HG03097 (cell line): ENCODE data around the gene TTLL3.

ENCODE experiments used
- ATAC-seq: cut with Tn5 transposase; IDR thresholded peaks from one replicate; pipeline ENCODE4 v1.9.1; 2021; ENCODE audit not compliant: unreplicated experiment, low FRiP score

The TTLL3 gene

GRCh38 chr3:9781551-9781950 lies 28.5 kb upstream of the TTLL3 start:
- ATAC-seq, result no peak

DNA sequence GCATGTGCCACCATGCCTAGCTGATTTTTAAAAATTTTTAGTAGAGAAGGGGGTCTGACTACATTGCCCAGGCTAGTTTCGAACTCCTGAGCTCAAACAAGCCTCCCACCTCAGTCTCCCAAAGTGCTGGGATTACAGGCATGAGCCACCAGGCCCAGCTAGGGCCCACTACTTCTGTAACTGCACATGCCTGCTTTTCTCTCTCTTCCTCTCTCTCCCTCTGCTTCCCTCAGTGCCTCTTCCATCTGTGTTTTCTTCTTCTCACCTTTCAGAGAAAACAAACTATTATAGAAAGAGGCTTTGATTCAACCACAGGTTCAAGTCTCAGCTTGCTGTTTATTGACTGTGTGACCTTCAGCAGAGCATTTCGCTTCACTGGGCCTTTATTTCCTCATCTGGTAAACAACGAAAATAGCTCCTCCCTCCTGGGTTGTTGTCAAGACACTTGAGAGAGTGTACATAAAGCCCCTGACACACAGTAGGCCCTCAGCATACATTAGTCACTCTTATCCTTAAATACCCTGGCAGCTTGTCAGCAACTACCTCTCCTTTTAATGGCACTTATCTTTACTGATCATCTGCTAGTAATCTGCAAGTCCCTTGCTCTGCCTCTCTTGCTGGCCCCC lies 28.0 kb upstream of the TTLL3 start:
- no peak for ATAC-seq

DNA sequence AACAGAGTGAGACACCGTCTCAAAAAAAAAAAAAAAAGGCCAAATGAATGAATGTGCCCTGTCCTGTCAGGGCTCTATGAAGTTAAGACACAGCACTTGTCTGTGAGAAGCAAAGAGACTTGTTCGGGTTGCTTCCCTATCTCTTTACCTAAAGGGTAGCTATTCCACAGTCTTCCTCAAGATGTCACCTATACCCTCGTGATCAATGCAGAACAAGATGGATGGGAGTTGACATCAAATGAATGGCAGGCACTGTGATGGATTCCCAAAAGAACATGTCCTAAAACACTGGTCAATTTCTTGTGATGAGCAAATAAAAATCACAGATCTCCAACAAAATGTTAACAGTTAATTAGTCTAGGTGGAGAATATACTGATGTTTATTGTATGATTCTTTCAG lies 27.3 kb upstream of the TTLL3 start:
- ATAC-seq, result no peak

GRCh38 chr3:9783954-9784353 lies 26.1 kb upstream of the TTLL3 start:
- no peak for ATAC-seq

- ATAC-seq, result no peak
Measured at GRCh38 chr3:9784965-9785364, 25.1 kb upstream of the TTLL3 start.

- no peak for ATAC-seq
Measured at GRCh38 chr3:9785602-9786001, 24.5 kb upstream of the TTLL3 start.

- no peak for ATAC-seq
Measured at GRCh38 chr3:9786209-9786739, 23.8 kb upstream of the TTLL3 start.

DNA sequence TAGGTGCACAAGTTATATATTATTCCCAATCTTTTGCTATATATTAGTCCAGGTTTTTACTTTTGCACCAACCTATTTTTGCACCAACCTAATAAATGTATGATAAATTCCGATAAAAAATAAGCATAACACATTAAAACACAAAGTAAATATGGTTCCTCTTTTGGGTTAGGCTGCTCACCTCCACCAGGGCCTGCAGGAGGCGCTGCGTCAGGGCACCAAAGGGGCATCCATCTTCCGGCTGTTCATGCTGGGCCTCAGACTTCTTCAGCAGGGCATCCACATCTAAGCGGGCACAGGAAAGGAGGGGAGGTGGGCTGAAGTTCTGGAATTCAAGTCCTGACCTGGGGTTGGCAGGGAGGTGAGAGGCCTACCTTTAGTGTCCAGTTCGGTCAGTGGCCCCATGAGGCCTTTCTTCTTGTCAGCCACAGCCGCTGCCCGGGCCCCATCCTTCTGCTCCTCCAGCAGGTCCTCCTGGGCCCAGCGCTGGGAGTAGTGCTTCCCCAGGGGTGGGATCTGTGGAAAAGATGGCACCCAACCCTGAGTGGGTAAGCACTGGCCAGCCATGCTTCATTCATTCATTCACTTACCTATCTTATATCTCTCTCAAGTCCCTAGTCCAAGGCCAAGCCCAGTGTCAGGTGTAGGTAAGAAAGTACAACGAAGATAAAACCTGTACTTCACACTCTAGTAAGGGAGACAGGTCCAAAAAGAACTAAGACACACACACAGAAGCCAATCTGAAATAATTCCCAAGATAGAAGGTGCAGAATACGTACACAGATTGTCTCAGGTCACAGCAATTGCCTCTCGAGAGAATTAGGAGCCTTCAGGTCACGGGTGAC lies 23.0 kb upstream of the TTLL3 start:
- ATAC-seq, result no peak

DNA sequence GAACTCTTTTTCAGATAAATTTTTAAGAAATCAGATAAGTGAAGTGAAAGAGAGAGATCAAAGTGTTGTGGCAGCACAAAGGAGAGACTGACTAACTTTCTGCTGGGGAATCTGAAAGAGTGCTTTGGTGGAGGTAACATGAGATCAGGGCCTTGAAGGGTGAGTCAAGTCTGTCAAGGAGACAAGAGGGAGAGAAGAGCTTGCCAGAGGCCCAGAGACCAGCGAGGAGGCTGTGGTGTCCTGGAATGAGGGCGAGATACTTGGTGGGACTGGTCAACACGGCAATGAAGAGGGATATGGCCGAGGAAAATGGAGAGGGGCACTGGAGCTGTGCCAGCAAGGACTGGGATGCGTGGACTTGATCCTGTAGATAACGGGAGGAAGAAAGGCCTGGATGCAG lies 22.3 kb upstream of the TTLL3 start:
- no peak for ATAC-seq

DNA sequence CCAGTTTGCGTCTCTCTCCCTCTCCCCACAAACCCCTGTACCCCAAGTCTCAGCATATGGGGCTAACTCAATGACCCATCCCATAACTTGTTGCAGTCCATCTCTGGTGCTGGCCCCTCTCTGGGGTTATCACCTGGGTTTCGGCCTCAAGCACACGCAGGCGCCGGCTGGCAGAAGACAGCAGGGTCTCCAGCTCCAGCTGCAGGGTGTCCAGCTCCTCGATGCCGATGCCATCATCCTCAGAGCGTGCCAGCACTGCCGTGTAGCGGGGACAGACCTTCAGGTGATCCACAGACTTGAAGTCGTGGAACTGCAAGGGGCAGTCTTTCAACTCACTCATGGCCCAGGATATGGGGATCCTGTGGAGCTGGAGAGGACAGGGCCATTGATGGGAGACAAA lies 18.9 kb upstream of the TTLL3 start:
- no peak for ATAC-seq

- no peak for ATAC-seq
Measured at GRCh38 chr3:9791790-9792404, 18.2 kb upstream of the TTLL3 start.

DNA sequence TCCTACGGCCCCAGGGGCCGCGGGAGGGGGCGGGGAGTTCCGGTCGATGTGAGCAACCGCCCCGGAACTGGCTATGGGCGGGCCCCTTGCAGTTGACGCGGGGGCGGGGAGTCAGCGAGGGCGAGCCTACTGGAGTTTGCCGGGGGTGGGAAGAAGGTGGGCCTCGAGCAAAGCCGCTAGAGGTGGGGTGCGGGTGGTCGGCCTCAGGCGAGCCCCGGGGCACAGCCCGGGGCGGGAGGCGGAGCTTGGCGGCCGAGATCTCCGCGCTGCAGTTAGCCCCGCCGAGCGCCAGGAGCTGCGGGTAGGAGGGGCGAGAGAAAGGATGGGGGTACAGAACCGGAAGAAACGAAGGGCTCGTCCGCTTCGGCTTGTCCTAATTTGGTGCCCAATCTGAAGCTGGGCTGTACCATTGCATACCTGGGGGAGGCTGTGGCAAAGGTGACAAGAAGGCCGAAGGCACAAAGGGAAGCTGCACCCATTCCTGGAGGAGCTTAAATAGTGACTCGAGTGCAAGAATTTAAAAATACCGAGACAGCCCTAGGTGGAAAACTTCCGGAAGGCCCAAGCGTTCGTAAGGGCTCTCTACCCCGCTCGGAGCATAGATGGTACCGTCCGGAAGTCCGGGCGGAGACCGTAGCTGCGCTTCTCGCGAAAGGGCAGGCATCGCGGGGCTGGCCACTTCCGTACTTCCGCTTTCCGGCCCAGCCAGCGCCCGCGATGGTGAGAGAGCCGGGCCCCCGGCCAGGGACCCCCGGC lies 17.5 kb upstream of the TTLL3 start, which contains the start of the genes ARPC4 and TADA3:
TSS of gene ARPC4 (plus strand) at position 678 of the 756 bp plus-strand sequence. CDS start at position 718, 40 bp downstream.
TSS of gene TADA3 (minus strand) at position 69 of the 756 bp plus-strand sequence. CDS start 1,007 bp downstream, outside the sequence.
- ATAC-seq, result peak; percentile 77

- no peak for ATAC-seq
Measured at GRCh38 chr3:9793161-9793781, 16.8 kb upstream of the TTLL3 start.

DNA sequence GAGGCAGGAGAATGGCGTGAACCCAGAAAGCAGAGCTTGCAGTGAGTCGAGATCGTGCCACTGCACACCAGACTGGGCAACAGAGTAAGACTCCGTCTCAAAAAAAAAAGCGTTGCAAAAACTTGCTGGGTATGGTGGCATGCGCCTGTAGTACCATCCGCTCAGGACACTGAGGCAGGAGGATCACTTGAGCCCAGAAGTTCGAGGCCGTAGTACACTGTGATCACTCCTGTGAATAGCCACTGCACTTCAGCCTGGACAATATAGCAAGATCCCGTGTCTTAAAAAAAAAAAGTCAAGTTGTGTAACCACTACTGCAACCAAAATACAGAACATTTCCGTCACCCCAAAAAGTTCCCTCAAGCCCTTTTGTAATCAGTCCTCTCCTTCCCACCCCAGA lies 15.7 kb upstream of the TTLL3 start:
- ATAC-seq, result no peak

GRCh38 chr3:9795207-9795606 lies 14.9 kb upstream of the TTLL3 start:
- no peak for ATAC-seq

DNA sequence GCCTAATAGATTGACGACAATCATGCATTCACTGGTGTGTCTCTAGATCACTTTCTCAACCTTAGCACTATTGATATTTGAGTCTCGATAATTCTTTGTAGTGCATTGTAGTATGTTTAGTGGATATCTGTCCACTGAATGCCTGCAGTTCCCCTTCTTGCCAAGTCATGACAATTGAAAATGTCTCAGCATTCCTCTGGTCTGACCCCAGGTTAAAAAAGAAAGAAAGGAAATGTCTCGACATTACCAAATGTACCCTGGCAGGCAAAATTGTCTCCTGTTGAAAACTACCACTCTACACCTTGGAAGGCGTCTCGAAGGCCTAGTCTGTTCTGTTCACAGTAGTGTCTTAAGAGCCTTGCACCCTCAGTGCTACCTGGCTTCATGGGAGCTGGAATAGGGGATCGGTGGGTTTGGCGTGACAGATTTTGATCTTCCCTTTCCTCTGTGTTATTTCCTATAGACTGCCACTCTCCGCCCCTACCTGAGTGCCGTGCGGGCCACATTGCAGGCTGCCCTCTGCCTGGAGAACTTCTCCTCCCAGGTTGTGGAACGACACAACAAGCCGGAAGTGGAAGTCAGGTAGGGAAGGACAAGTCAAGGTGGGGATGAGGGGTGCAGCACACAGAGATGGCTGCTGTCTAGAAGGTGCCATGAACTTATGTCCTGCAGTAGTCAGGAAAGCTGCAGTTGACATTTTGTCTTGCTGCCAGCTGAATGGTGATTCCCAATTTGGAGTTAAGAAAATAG lies 12.7 kb upstream of the TTLL3 start:
- ATAC-seq, result no peak

GRCh38 chr3:9800529-9800928 lies 9.5 kb upstream of the TTLL3 start:
- no peak for ATAC-seq

DNA sequence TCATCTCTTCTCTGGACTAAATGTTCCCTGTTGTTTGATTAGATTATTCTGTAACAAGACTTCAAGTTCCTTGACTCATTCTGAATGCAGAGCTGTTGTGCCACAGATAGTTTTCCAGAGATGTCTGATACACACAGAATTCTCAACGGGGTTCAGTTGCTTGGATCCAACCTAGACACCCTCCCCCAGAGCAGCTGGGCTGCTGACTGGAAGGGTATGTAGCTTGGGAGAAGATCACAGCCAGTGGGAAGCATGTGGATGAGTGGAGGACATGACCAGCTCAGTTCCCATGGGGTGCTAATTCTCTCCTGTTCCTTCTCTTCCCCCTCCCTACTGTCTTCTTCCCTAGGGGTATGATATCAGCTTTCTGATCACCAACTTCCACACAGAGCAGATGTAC lies 6.6 kb upstream of the TTLL3 start:
- no peak for ATAC-seq

DNA sequence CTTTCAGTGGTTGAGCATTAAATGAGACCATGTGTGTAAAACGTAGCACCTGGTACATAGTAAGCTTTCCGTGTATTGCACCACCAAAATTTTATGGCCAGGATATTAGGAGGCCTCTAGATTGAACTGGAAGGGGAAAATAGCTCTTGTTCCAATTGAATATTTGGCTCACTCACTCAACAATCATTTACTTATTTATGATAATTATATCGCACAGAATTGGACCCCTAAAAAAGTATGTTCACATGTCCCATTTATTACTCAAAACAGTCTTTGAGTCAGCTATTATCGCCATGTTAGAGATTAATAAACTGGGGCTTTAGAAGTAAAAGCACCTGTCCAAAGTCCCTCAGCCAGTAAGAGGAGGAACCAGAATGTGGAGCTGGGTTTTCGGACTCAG lies 5.1 kb upstream of the TTLL3 start:
- no peak for ATAC-seq
